ENCODE results near the gene MFRP.

DNA sequence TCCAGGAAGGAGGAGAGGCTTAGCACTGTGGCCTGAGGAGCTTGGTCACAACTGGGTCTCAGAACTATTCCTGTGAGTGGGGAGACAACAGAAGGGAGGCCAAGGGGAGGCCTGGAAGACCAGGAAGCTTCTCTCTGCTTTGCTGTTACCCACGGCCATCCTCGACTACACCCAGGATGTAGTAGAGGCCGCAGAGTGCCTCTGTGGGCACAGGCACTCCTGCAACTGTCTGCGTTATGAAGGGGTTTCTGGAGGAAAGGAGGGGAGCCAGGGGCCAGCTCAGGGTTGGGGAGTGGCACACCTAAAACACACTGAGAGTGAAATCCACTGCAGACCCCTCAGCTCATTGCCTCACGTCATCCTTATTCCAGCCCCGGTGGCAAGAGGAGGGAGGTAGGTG is 3.8 kb upstream of the MFRP start:
- TF ChIP-seq, protein P1, sequence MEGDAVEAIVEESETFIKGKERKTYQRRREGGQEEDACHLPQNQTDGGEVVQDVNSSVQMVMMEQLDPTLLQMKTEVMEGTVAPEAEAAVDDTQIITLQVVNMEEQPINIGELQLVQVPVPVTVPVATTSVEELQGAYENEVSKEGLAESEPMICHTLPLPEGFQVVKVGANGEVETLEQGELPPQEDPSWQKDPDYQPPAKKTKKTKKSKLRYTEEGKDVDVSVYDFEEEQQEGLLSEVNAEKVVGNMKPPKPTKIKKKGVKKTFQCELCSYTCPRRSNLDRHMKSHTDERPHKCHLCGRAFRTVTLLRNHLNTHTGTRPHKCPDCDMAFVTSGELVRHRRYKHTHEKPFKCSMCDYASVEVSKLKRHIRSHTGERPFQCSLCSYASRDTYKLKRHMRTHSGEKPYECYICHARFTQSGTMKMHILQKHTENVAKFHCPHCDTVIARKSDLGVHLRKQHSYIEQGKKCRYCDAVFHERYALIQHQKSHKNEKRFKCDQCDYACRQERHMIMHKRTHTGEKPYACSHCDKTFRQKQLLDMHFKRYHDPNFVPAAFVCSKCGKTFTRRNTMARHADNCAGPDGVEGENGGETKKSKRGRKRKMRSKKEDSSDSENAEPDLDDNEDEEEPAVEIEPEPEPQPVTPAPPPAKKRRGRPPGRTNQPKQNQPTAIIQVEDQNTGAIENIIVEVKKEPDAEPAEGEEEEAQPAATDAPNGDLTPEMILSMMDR (IDR thresholded peaks at IDR 0.05): no peak
- TF ChIP-seq POLR2A (IDR thresholded peaks at IDR 0.05) (no peak), POLR2AphosphoS5 (IDR thresholded peaks at IDR 0.05) (no peak)
